ENCODE data around the gene OCIAD2. TPM values are rescaled to one million over a fixed set of nuclear protein-coding genes. Genes with fewer than 3 reads are reported as not detected.
"Not testable (repeated sequence)": the region's sequence is repeated elsewhere in the genome, so short reads cannot be mapped to it uniquely, and the experiment has no call there.

OCIAD2 gene
- total RNA-seq, 2 experiments from 2014 or later, result 89.1 to 94.5 TPM

GRCh38 chr4:48930654-48931053, 24.1 kb upstream of the OCIAD2 start:
- H3K27ac Mint-ChIP-seq, result no peak overlapping the region
- peaks cover 2% of the 10 kb centered on the region for H3K9me3 Mint-ChIP-seq
- H3K4me3 Mint-ChIP-seq, result no peak overlapping the region
- ChIA-PET POLR2A (no interaction called here), CTCF (interaction anchor here (0.7 to 1.5 kb wide), 2 partner anchors 14 to 24 kb away, joined by 3 to 5 read pairs; partner anchors contain the start of gene OCIAD2)
- H3K4me1 Mint-ChIP-seq, result no peaks in the 10 kb centered on the region
- H3K27me3 Mint-ChIP-seq, result no peaks in the 10 kb centered on the region
- no peak for DNase-seq
- H3K36me3 Mint-ChIP-seq (ENCODE audit: low read depth), result no peaks in the 10 kb centered on the region

- Mint-ChIP-seq H3K27me3 (peaks cover 5% of the 10 kb centered on the region), H3K27ac (no peak overlapping the region), H3K4me3 (no peak overlapping the region), H3K4me1 (peaks cover 12% of the 10 kb centered on the region), H3K36me3 (ENCODE audit: low read depth) (peaks cover 9% of the 10 kb centered on the region), H3K9me3 (peaks cover 3% of the 10 kb centered on the region)
- POLR2A ChIA-PET, result interaction anchor here (1.0 to 1.6 kb wide), 2 partner anchors 18 to 271 kb away, joined by 3 to 4 read pairs; partner anchors contain the start of gene OCIAD2
- CTCF ChIA-PET, result interaction anchor here (1.8 kb wide), 1 partner anchor 20 kb away, joined by 13 read pairs; no protein-coding TSS in a partner anchor
- DNase-seq, result no peak
Observed at GRCh38 chr4:48924416-48924815, 17.8 kb upstream of the OCIAD2 start.

GRCh38 chr4:48923065-48923464, 16.5 kb upstream of the OCIAD2 start:
- POLR2A ChIA-PET, result interaction anchor here (1.6 kb wide), 1 partner anchor 270 kb away, joined by 4 read pairs; no protein-coding TSS in a partner anchor
- H3K4me3 Mint-ChIP-seq, H3K27me3 Mint-ChIP-seq, H3K9me3 Mint-ChIP-seq, CTCF ChIA-PET: not testable (repeated sequence)
- Mint-ChIP-seq H3K36me3 (ENCODE audit: low read depth) (peaks cover 13% of the 10 kb centered on the region), H3K27ac (peak overlapping the region; percentile 63), H3K4me1 (peaks cover 12% of the 10 kb centered on the region)
- peak; percentile 50 for DNase-seq

GRCh38 chr4:48914311-48914710, 7.7 kb upstream of the OCIAD2 start:
- peaks cover 6% of the 10 kb centered on the region for H3K4me1 Mint-ChIP-seq
- no peak overlapping the region for H3K27ac Mint-ChIP-seq
- H3K27me3 Mint-ChIP-seq, result peaks cover 7% of the 10 kb centered on the region
- CTCF ChIA-PET, result no interaction called here
- H3K9me3 Mint-ChIP-seq, result no peaks in the 10 kb centered on the region
- peaks cover 3% of the 10 kb centered on the region for H3K36me3 Mint-ChIP-seq (ENCODE audit: low read depth)
- H3K4me3 Mint-ChIP-seq, result no peak overlapping the region
- no peak for DNase-seq
- POLR2A ChIA-PET, result no interaction called here

- no peak overlapping the region for H3K27ac Mint-ChIP-seq
- H3K4me3 Mint-ChIP-seq, result no peak overlapping the region
- H3K4me1 Mint-ChIP-seq, result peaks cover 9% of the 10 kb centered on the region
Observed at GRCh38 chr4:48913346-48913745, 6.8 kb upstream of the OCIAD2 start.

GRCh38 chr4:48912349-48912748, 5.8 kb upstream of the OCIAD2 start:
- Mint-ChIP-seq H3K36me3 (ENCODE audit: low read depth) (no peaks in the 10 kb centered on the region), H3K27me3 (peaks cover 7% of the 10 kb centered on the region), H3K4me3 (no peak overlapping the region), H3K27ac (no peak overlapping the region), H3K9me3 (no peaks in the 10 kb centered on the region), H3K4me1 (peaks cover 12% of the 10 kb centered on the region)
- ChIA-PET POLR2A (no interaction called here), CTCF (interaction anchor here (0.8 to 1.2 kb wide), 2 partner anchors 33 to 334 kb away, joined by 3 to 4 read pairs; no protein-coding TSS in a partner anchor)
- DNase-seq, result no peak

More at GRCh38 chr4:48913346-48913745, 6.8 kb upstream of the OCIAD2 start:
- Mint-ChIP-seq H3K36me3 (ENCODE audit: low read depth) (no peaks in the 10 kb centered on the region), H3K9me3 (no peaks in the 10 kb centered on the region), H3K27me3 (peaks cover 7% of the 10 kb centered on the region)
- POLR2A ChIA-PET, result no interaction called here
- CTCF ChIA-PET, result interaction anchor here (0.8 to 1.2 kb wide), 2 partner anchors 32 to 335 kb away, joined by 3 to 4 read pairs; no protein-coding TSS in a partner anchor
- no peak for DNase-seq

- Mint-ChIP-seq H3K4me3 (no peak overlapping the region), H3K27me3 (no peaks in the 10 kb centered on the region), H3K9me3 (no peaks in the 10 kb centered on the region), H3K36me3 (ENCODE audit: low read depth) (peaks cover 3% of the 10 kb centered on the region), H3K4me1 (peaks cover 24% of the 10 kb centered on the region), H3K27ac (no peak overlapping the region)
- DNase-seq, result no peak
- ChIA-PET POLR2A (no interaction called here), CTCF (interaction anchor here (1.4 kb wide), 1 partner anchor 34 kb away, joined by 5 read pairs; no protein-coding TSS in a partner anchor)
Observed at GRCh38 chr4:48910511-48910910, 3.9 kb upstream of the OCIAD2 start.

- DNase-seq, result peak; percentile 62
- H3K27me3 Mint-ChIP-seq, result no peaks in the 10 kb centered on the region
- ChIA-PET CTCF (interaction anchor here (0.9 to 1.0 kb wide), 2 partner anchors 35 to 331 kb away, joined by 3 read pairs; no protein-coding TSS in a partner anchor), POLR2A (interaction anchor here (0.5 kb wide), 1 partner anchor 610 kb away, joined by 3 read pairs; no protein-coding TSS in a partner anchor)
- H3K36me3 Mint-ChIP-seq (ENCODE audit: low read depth), result peaks cover 10% of the 10 kb centered on the region
- H3K27ac Mint-ChIP-seq, result no peak overlapping the region
- H3K4me1 Mint-ChIP-seq, result peaks cover 33% of the 10 kb centered on the region
- no peak overlapping the region for H3K4me3 Mint-ChIP-seq
- H3K9me3 Mint-ChIP-seq, result no peaks in the 10 kb centered on the region
Observed at GRCh38 chr4:48909697-48910096, 3.1 kb upstream of the OCIAD2 start.

GRCh38 chr4:48908687-48909086, 2.1 kb upstream of the OCIAD2 start:
- Mint-ChIP-seq H3K4me1 (peaks cover 37% of the 10 kb centered on the region), H3K9me3 (no peaks in the 10 kb centered on the region), H3K27me3 (no peaks in the 10 kb centered on the region), H3K4me3 (no peak overlapping the region), H3K27ac (no peak overlapping the region), H3K36me3 (ENCODE audit: low read depth) (peaks cover 14% of the 10 kb centered on the region)
- no peak for DNase-seq
- POLR2A ChIA-PET, result no interaction called here
- CTCF ChIA-PET, result interaction anchor here (0.9 kb wide), 1 partner anchor 36 kb away, joined by 3 read pairs; no protein-coding TSS in a partner anchor

- Mint-ChIP-seq H3K9me3 (no peaks in the 10 kb centered on the region), H3K27ac (no peak overlapping the region), H3K4me3 (no peak overlapping the region), H3K27me3 (no peaks in the 10 kb centered on the region), H3K4me1 (peaks cover 37% of the 10 kb centered on the region), H3K36me3 (ENCODE audit: low read depth) (peaks cover 17% of the 10 kb centered on the region)
- ChIA-PET CTCF (interaction anchor here (0.7 to 2.2 kb wide), 5 partner anchors 10 to 683 kb away, joined by 3 to 11 read pairs (median 5); no protein-coding TSS in a partner anchor), POLR2A (no interaction called here)
- DNase-seq, result no peak
Observed at GRCh38 chr4:48907706-48908477, 1.3 kb upstream of the OCIAD2 start.

GRCh38 chr4:48905363-48906015, 1.1 kb downstream of the OCIAD2 start:
- Mint-ChIP-seq H3K4me3 (peak overlapping the region; percentile 88), H3K4me1 (peaks cover 41% of the 10 kb centered on the region), H3K27me3 (no peaks in the 10 kb centered on the region), H3K27ac (peak overlapping the region; percentile 75), H3K9me3 (no peaks in the 10 kb centered on the region), H3K36me3 (ENCODE audit: low read depth) (peaks cover 30% of the 10 kb centered on the region)
- ChIA-PET CTCF (interaction anchor here (0.7 to 1.4 kb wide), 3 partner anchors 12 to 127 kb away, joined by 3 to 5 read pairs (median 3); no protein-coding TSS in a partner anchor), POLR2A (interaction anchor here (0.9 to 2.2 kb wide), 8 partner anchors 8 to 564 kb away, joined by 3 to 8 read pairs (median 4); partner anchors contain the start of genes OCIAD1 and SLAIN2)
- no peak for DNase-seq

- Mint-ChIP-seq H3K27ac (no peak overlapping the region), H3K9me3 (no peaks in the 10 kb centered on the region), H3K36me3 (ENCODE audit: low read depth) (peaks cover 37% of the 10 kb centered on the region), H3K27me3 (no peaks in the 10 kb centered on the region), H3K4me1 (peaks cover 42% of the 10 kb centered on the region), H3K4me3 (peak overlapping the region; percentile 88)
- POLR2A ChIA-PET, result interaction anchor here (2.2 kb wide), 1 partner anchor 73 kb away, joined by 8 read pairs; the partner anchor contains the start of gene OCIAD1
- CTCF ChIA-PET, result no interaction called here
- DNase-seq, result no peak
Observed at GRCh38 chr4:48904541-48905142, 1.9 kb downstream of the OCIAD2 start.
